CD4-positive, alpha-beta T cell treated with Interleukin-2 at 100 ng/mL for 4 hours (primary cell): ENCODE results near the gene MSANTD2.

Experiments
- DNase-seq: peaks from one replicate; pipeline ENCODE4 v3.0.0-alpha.2; 2020; ENCODE audit warnings: low spot score

MSANTD2 gene

DNA sequence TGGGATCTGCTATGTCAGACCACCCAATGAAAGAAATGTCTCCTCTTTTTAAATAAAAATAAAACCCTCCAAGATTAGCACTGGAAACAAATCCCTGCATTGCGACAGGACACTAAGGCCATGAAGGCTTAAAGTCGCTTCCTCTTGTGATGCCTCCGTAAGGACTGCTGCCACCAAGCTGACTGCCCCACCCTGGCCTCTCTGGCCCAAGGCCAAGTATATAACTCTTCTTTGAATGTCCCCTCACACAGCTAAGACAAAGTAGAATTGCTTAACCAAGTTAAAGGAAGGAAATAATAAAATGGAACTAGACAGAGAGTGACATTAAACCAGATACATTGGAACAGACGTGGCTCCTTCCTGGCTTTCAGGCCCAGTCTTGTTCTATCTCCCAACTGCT lies 68.0 kb downstream of the MSANTD2 start:
- DNase-seq: no peak

DNA sequence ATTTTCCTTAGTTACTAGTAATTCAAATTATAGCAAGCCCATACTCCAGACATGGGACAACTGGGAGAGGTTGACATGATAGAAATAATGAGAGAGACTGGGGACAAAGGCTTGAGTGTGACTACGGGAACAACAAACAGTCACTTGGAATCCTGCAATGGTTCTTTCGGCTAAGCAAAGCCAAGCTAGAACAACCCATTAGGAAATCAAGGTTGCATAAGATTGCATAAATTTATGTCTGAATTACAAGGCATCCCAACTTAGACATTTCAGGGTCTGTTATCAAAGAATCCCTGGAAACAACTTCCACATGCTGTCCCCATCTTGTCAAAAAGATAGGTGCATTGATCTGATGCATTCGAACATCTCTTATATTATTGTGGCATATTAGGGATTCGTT lies 70.6 kb downstream of the MSANTD2 start:
- DNase-seq: no peak

DNA sequence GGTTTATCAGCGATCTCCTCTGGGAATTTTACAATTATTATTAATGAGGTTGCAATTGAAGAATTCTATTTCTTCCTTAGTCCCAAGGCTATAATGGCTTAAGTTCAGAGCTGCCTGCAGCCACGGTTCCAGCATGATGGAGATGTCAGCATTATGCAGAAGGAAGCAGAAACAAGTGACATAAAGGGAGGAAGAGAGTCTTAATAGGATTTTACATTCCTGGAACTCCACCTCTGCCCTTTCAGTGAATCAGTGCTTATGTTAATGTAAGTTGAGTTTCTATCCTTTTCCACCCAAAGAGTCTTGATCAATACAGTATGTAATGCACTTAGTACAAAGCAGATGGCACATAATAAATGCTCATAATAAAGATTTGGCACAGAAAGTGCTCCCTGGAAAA lies 72.1 kb downstream of the MSANTD2 start:
- DNase-seq: no peak

DNA sequence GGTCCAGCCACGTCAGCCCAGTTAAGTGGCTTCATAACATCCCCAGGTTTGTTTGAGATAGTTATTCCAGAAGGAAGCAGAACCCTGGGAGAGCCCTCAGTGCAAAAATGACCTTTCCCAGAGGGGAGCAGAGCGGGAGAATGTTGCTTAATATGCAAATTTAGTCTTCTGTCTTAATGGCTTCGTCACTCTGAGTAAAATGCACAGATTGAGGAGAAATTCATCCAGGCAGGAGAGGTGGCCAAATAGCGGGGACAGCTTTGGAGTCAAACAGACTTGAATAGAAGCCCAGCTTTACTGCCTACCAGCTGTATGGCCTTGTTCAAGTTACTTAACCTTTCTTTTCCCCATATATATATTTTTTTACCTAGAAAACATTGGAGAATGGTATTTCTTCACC lies 72.7 kb downstream of the MSANTD2 start:
- DNase-seq: no peak

DNA sequence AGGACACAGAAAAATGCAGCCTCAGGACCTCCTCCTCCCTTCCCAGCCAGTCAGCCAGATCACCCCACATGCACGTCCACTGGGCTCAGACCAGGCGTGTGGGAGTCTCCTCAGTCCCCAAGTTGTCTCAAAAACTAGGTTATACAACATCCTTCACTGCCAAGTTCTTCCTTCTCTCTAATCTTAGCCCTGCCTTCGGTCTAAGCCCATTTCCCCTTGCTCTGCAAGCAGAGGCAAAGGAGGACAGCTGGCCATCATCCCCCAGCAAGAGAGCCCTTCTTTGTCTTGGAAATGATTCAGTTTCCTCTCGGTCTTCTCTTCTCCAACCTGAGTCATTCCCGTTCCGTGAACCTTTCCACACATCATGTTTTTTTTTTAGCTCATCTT lies 74.5 kb downstream of the MSANTD2 start:
- no peak for DNase-seq

DNA sequence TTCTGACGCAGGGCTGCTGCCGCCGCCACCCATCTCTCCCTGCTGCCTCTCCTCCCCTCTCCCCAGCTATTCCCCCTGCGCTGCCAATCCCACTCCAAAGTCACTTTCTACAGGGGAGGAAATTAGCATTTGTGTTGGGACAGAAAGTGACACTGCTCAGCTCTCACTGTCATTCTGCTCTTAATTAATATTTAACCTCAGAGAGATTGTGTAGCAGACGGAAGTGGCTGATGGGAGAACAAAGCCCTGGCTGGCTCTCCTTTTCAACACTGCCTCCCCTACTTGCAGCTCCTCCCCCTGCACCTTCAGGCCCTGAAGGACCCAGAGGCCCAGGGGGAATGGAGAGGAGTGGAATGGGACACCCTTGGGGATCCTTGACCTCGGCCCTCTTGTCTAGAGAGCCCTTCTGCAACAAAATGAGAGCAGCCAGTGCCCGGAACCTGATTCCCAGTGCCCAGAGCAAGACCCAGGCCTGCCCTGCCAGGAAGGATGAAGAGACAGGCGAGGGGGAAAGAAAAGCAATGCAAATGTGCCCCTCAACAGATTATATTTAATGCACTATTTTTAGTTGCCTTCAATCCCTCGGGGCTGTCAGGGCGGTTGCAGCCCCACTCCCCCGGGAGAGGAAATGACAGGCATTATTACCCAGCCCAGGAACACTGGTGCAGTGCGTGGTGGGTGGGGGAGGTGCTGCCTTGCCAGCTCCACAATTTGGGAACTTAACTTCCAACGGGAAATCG lies 75.1 kb downstream of the MSANTD2 start:
- DNase-seq: no peak

DNA sequence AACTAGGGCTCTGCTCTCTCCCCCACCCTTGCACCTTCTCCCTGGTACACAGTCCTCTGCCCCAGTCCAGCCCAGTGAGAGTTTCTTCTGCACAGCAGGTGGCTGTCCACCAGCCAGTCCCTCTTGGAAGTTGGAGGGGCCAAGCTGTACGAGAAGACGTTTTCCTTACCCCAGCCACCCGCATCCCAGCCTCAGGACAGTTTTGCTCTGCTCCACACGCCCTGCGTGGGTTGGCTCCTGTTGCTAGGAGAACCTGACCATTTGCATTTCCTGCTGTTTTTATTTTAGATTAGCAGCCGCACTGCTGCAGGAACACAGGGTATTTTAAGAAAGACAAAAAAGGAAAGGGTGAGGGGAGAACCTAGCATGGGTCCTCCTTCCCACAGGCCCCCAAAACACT lies 78.0 kb downstream of the MSANTD2 start:
- no peak for DNase-seq

DNA sequence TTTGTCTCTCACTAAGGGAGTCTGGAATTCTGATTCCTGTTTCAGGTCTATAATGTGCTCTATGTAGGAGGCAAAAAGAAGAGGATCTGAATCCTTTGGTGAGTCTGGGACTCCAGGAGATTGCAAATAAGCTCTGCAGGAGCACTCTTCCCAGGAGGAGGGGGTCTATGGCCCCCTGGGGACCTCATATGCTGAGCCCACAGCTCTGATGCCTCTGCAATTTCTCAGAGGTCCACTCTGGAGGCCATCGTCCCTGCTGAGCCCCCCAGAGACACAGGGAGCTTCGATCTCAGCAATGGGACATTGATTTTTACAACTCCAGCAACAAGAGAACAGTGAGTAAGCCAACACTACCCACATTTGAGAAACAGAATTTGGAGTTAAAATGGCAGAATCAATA lies 80.7 kb downstream of the MSANTD2 start:
- DNase-seq: no peak

DNA sequence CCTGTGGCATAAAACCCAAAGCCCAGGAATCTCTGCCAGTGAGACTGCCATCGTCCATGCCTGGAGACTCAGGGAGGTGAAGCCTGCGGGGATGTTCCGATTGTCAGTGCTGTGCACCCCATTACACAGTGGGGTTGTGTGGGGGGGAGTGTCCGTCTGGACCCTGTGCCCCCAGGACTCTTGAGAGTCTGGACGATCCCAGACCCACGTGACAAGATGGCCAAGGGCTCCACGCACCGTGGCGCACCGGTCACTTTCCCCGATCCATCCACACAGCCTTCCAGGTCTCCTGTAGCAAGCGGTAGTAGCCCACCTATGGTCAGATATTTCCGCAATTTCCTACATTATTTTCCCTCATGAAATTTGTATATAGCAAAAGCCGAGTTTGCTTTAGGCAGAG lies 81.4 kb downstream of the MSANTD2 start:
- DNase-seq: no peak

DNA sequence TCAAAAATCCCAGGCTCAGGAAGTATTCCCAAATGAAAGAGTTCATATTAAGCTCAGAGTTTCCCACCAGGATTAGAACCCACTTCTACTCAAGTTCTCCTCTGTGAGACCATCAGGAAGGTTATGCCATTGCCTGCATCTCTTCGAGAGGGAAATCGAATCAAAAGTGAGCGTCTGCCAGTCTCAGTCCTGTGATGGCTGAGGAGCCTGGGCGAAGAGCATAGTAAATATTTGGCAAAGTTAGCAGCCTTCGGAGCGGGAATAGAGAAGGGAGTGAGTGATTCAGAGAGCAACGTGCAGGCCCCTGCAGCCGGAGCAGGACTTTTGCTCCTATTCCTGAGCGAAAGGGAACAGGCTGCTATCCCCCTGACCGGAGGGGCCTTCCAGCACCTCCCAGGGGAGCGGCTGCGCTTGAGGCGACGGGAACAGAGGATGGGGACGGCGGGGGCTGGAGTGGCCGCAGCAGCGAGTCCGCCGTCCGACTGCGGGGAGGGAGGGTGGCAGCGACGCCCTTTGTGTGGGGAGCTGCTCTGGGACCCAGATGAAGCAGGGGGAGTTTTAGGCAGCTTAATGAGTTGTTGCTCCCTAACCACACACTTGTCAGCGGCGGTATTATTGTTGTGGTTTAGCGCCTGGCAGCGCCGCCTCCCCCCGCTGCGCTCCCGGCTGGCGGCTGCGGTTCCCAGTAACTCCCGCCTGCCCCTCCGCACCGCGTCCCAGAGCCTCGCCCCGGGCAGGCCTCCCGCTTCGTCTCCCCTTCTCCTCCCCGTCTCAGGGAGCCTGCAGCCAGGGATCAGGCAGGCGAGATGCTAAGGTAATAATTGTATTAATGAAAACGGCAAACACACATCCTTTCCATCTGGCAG lies 82.2 kb downstream of the MSANTD2 start:
- DNase-seq: peak; percentile 12

DNA sequence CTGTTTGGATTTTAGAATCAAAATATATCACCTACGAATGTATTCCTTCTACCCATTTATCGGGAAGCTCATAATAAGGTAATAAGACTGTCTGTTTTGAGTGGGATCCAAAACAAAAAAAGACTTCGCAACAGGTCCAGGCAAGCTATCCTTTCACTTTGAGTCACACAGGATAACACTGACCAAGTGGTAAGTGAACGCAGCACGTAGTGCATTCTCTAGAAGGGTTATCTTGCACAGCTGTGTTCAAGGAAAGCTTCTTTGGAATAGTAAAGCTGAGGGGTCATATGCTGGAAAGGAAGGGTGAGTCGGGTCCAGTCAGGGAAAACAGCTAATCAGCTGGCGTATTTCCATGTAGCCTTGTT lies 82.8 kb downstream of the MSANTD2 start:
- no peak for DNase-seq

DNA sequence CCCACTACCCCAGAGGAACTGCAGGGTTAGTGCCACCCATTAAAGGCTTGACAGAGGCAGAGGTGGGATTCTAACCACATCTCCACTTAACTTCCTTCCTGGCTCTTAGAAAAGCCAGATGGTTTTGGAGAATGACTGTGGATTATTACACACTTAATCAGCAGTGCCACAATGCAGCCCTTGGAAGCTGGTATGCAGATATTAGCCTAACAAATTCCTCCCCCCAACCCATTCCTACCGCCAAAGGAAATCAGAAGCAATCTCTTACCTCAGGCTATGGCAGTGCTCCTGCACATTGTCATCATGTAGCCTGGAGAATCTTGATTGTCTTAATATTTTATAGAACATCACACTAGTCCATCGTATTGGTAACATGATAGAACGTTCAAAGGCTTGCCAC lies 83.6 kb downstream of the MSANTD2 start:
- DNase-seq: no peak
